Tibial nerve (tissue), 4 donors: ENCODE measurements around the gene SMIM10L2A. TPM values are rescaled to one million over a fixed set of nuclear protein-coding genes. Genes with fewer than 3 reads are reported as not detected.

ENCODE experiments used
- DNase-seq, 2 donors: peaks; one replicate each; pipeline ENCODE4 v3.0.0-alpha.2; 2019; ENCODE audit warnings: low spot score in 2 of 2
- H3K27ac ChIP-seq, 4 donors: fragments of 200-600 bp; sonication (generic) in 3 of 4; one replicate each; pipeline ENCODE4 v1.5.1; 2017 to 2019; ENCODE audit warnings: mild to moderate bottlenecking in 1 of 4
- H3K27me3 ChIP-seq, 2 donors: fragments of 200-600 bp; sonication (generic) in 1 of 2; one replicate each; pipeline versions ENCODE4 v1.5.1 to v1.6.0; 2017 to 2019
- H3K36me3 ChIP-seq, 3 donors: fragments of 200-600 bp; sonication (generic); one replicate each; pipeline ENCODE4 v1.5.1; 2018 to 2019
- H3K4me1 ChIP-seq, 4 donors: fragments of 200-600 bp; sonication (generic) in 3 of 4; one replicate each; pipeline ENCODE4 v1.5.1; 2017 to 2019
- H3K4me3 ChIP-seq, 4 donors: fragments of 200-600 bp; sonication (generic) in 3 of 4; one replicate each; pipeline ENCODE4 v1.5.1; 2017 to 2019; ENCODE audit warnings: mild to moderate bottlenecking in 1 of 4, moderate library complexity in 1 of 4
- H3K9me3 ChIP-seq, 4 donors: fragments of 200-600 bp; sonication (generic) in 3 of 4; one replicate each; pipeline ENCODE4 v1.5.1; 2017 to 2019
- CTCF ChIP-seq, 5 experiments: fragments of 200-600 bp in 3 of 5; fragments of 450-650 bp in 2 of 5; sonication (generic) in 3 of 5; IDR thresholded peaks; one replicate each; pipeline ENCODE4 v1.5.1; 2016 to 2019; ENCODE audit warnings: antibody characterized with exemption in 5 of 5, mild to moderate bottlenecking in 3 of 5, moderate library complexity in 2 of 5
- EP300 ChIP-seq, 2 donors: sonication (generic); formaldehyde crosslinking; IDR thresholded peaks; one replicate each; pipeline ENCODE4 v1.6.1; 2017; ENCODE audit warnings: antibody characterized with exemption in 2 of 2, mild to moderate bottlenecking in 1 of 2
- POLR2A ChIP-seq, 2 donors: fragments of 450-650 bp; IDR thresholded peaks; one replicate each; pipeline ENCODE4 v1.6.1; 2017; ENCODE audit warnings: antibody characterized with exemption in 2 of 2, mild to moderate bottlenecking in 2 of 2, moderate library complexity in 2 of 2
- WGBS, 2 donors: methylation state at CpG; one replicate each; pipeline ENCODE4 v1.1.5; 2018; 5-methylcytosine and 5-hydroxymethylcytosine counted together
- total RNA-seq, 4 donors: library from RNA; depleted of rRNA; stranded (reverse); fragments of >200 nt; gene quantifications; one replicate each; pipeline ENCODE4 v1.1.0, GENCODE V29; 2016

SMIM10L2A gene
- total RNA-seq, 4 donors from 2014 or later = 0.78 to 3.5 (median 1.5) TPM

GRCh38 chrX:135408794-135409193 is 12.9 kb upstream of the SMIM10L2A start:
- WGBS, 2 donors = 59 to 73% methylated on average over 1 of the region's 1 CpG
- H3K4me3 ChIP-seq = no peak overlapping the region
- DNase-seq = no peak
- TF ChIP-seq POLR2A (IDR thresholded peaks at IDR 0.05) = no peak
- no peak for TF ChIP-seq EP300 (IDR thresholded peaks at IDR 0.05)
- no peak for TF ChIP-seq CTCF (IDR thresholded peaks at IDR 0.05)
- peaks cover 0 to 9% of the 10 kb centered on the region in 2 donors for H3K27me3 ChIP-seq
- no peaks in the 10 kb centered on the region for H3K9me3 ChIP-seq
- no peak overlapping the region for H3K27ac ChIP-seq
- no peaks in the 10 kb centered on the region for H3K36me3 ChIP-seq
- no peaks in the 10 kb centered on the region for H3K4me1 ChIP-seq

GRCh38 chrX:135410861-135411627 is 10.7 kb upstream of the SMIM10L2A start:
- WGBS, 2 donors = 62 to 79% methylated on average over 2 of the region's 2 CpGs
- no peaks in the 10 kb centered on the region for H3K27me3 ChIP-seq
- no peak for TF ChIP-seq EP300 (IDR thresholded peaks at IDR 0.05)
- TF ChIP-seq CTCF (IDR thresholded peaks at IDR 0.05) = no peak
- TF ChIP-seq POLR2A (IDR thresholded peaks at IDR 0.05) = no peak
- H3K4me1 ChIP-seq = no peaks in the 10 kb centered on the region
- no peaks in the 10 kb centered on the region for H3K36me3 ChIP-seq
- no peak for DNase-seq
- no peak overlapping the region for H3K4me3 ChIP-seq
- H3K27ac ChIP-seq = no peak overlapping the region
- no peaks in the 10 kb centered on the region for H3K9me3 ChIP-seq

GRCh38 chrX:135411893-135412292 is 9.9 kb upstream of the SMIM10L2A start:
- TF ChIP-seq EP300 (IDR thresholded peaks at IDR 0.05) = no peak
- TF ChIP-seq CTCF (IDR thresholded peaks at IDR 0.05) = no peak
- no peak for TF ChIP-seq POLR2A (IDR thresholded peaks at IDR 0.05)
- no peaks in the 10 kb centered on the region for H3K9me3 ChIP-seq
- no peaks in the 10 kb centered on the region for H3K27me3 ChIP-seq
- H3K4me3 ChIP-seq = no peak overlapping the region
- WGBS, 2 donors = 71 to 81% methylated on average over 3 of the region's 3 CpGs
- H3K27ac ChIP-seq = no peak overlapping the region
- H3K36me3 ChIP-seq = no peaks in the 10 kb centered on the region
- H3K4me1 ChIP-seq = no peaks in the 10 kb centered on the region
- no peak for DNase-seq

- 70 to 77% methylated on average over 4 of the region's 4 CpGs for WGBS, 2 donors
- no peaks in the 10 kb centered on the region for H3K9me3 ChIP-seq
- TF ChIP-seq EP300 (IDR thresholded peaks at IDR 0.05) (no peak), CTCF (IDR thresholded peaks at IDR 0.05) (no peak), POLR2A (IDR thresholded peaks at IDR 0.05) (no peak)
- H3K36me3 ChIP-seq = no peaks in the 10 kb centered on the region
- H3K27me3 ChIP-seq = no peaks in the 10 kb centered on the region
- DNase-seq = no peak
- no peak overlapping the region for H3K27ac ChIP-seq
- H3K4me1 ChIP-seq = no peaks in the 10 kb centered on the region
- H3K4me3 ChIP-seq = no peak overlapping the region
Observed at GRCh38 chrX:135416546-135416945, 5.2 kb upstream of the SMIM10L2A start.

- Histone ChIP-seq H3K4me1 (no peaks in the 10 kb centered on the region), H3K27ac (no peak overlapping the region), H3K36me3 (no peaks in the 10 kb centered on the region), H3K27me3 (no peaks in the 10 kb centered on the region), H3K9me3 (no peaks in the 10 kb centered on the region), H3K4me3 (no peak overlapping the region)
- no peak for DNase-seq
- TF ChIP-seq POLR2A (IDR thresholded peaks at IDR 0.05) (no peak), EP300 (IDR thresholded peaks at IDR 0.05) (no peak), CTCF (IDR thresholded peaks at IDR 0.05) (no peak)
- WGBS, 2 donors = 92 to 96% methylated on average over 12 of the region's 12 CpGs
Observed at GRCh38 chrX:135420831-135421230, 913 bp upstream of the SMIM10L2A start.
